HG03378 (cell line): ENCODE data around the gene SMCO2.
"Not testable (repeated sequence)": the region's sequence is repeated elsewhere in the genome, so short reads cannot be mapped to it uniquely, and the experiment has no call there.

Experiments used
- ATAC-seq: cut with Tn5 transposase; IDR thresholded peaks from one replicate; pipeline ENCODE4 v1.9.1; 2021; ENCODE audit warnings: mild to moderate bottlenecking, moderate library complexity; ENCODE audit not compliant: unreplicated experiment

The SMCO2 gene

GRCh38 chr12:27523642-27524493 is 77.3 kb downstream of the SMCO2 start, which contains the start of gene PPFIBP1:
Gene PPFIBP1, plus strand, starts transcription at chr12:27524206. Its CDS starts 109,191 bp downstream, at chr12:27633397.
- ATAC-seq: peak; percentile 88

GRCh38 chr12:27524494-27524835 is 77.9 kb downstream of the SMCO2 start:
- ATAC-seq: no peak

- ATAC-seq: no peak
Observed at GRCh38 chr12:27524839-27525753, 78.6 kb downstream of the SMCO2 start.

GRCh38 chr12:27527512-27527911 is 81.0 kb downstream of the SMCO2 start:
- no peak for ATAC-seq

GRCh38 chr12:27528788-27529187 is 82.3 kb downstream of the SMCO2 start:
- ATAC-seq: no peak

- ATAC-seq: no peak
Observed at GRCh38 chr12:27530157-27530922, 83.8 kb downstream of the SMCO2 start.

- no peak for ATAC-seq
Observed at GRCh38 chr12:27531896-27532295, 85.4 kb downstream of the SMCO2 start.

GRCh38 chr12:27534060-27534764 is 87.7 kb downstream of the SMCO2 start:
- ATAC-seq: peak; percentile 76

- ATAC-seq: no peak
Observed at GRCh38 chr12:27534765-27535161, 88.2 kb downstream of the SMCO2 start.

GRCh38 chr12:27535318-27535717 is 88.8 kb downstream of the SMCO2 start:
- ATAC-seq: peak; percentile 31

GRCh38 chr12:27537855-27538675 is 91.5 kb downstream of the SMCO2 start:
- no peak for ATAC-seq

- no peak for ATAC-seq
Observed at GRCh38 chr12:27539191-27539631, 92.7 kb downstream of the SMCO2 start.

- no peak for ATAC-seq
Observed at GRCh38 chr12:27541031-27541719, 94.6 kb downstream of the SMCO2 start.

GRCh38 chr12:27542628-27543027 is 96.1 kb downstream of the SMCO2 start:
- no peak for ATAC-seq

- not testable (repeated sequence) for ATAC-seq
Observed at GRCh38 chr12:27544858-27545257, 98.3 kb downstream of the SMCO2 start.

GRCh38 chr12:27545665-27546064 is 99.1 kb downstream of the SMCO2 start:
- no peak for ATAC-seq

GRCh38 chr12:27547592-27547991 is 101.1 kb downstream of the SMCO2 start:
- ATAC-seq: no peak

GRCh38 chr12:27548301-27549199 is 102.0 kb downstream of the SMCO2 start:
- no peak for ATAC-seq
